H1 (cell line): ENCODE measurements around the gene MRPL52. TPM values are rescaled to one million over a fixed set of nuclear protein-coding genes. Genes with fewer than 3 reads are reported as not detected.

Experiments
- CTCF ChIA-PET: fragments of 300-600 bp; sonication (Branson Sonifier 250); formaldehyde crosslinking; loops from one replicate; lab custom pipeline; 2021; ENCODE audit not compliant: partially characterized antibody; lab: Charles Lee
- POLR2A ChIA-PET: fragments of 300-600 bp; sonication (Branson Sonifier 250); formaldehyde crosslinking; loops from one replicate; lab custom pipeline; 2021; ENCODE audit warnings: inconsistent platforms; ENCODE audit not compliant: partially characterized antibody; lab: Charles Lee
- DNase-seq, 2 experiments: peaks; one replicate each; pipeline versions ENCODE4 v3.0.0 to v3.0.0-alpha.2; 2010 to 2022; ENCODE audit warnings: low spot score in 2 of 2, low read depth in 1 of 2, mixed read lengths in 1 of 2
- FAIRE-seq: peaks from 2 replicates; lab custom pipeline; 2011; peaks lifted over from hg19 to GRCh38; lab: Jason Lieb, UNC
- H2AFZ ChIP-seq: 2 replicates; pipeline ENCODE4 v1.8.1; 2012; ENCODE audit warnings: low read length, inconsistent platforms
- H2AK5ac ChIP-seq: 2 replicates; pipeline ENCODE4 v1.6.1; 2013; ENCODE audit warnings: low read depth, low read length
- H2BK120ac ChIP-seq: replicated peaks from 2 replicates; pipeline ENCODE3; 2013; ENCODE audit warnings: low read depth, low read length, inconsistent platforms
- H2BK12ac ChIP-seq: 2 replicates; pipeline ENCODE4 v1.6.1; 2013; ENCODE audit warnings: low read depth, low read length
- H2BK15ac ChIP-seq: 2 replicates; pipeline ENCODE4 v1.6.1; 2013; ENCODE audit warnings: low read length
- H2BK20ac ChIP-seq: 2 replicates; pipeline ENCODE4 v1.6.1; 2013; ENCODE audit warnings: low read length
- H2BK5ac ChIP-seq: 2 replicates; pipeline ENCODE4 v1.6.1; 2013; ENCODE audit warnings: low read depth, low read length
- H3K14ac ChIP-seq: 2 replicates; pipeline ENCODE4 v1.6.1; 2013; ENCODE audit warnings: inconsistent platforms; ENCODE audit not compliant: insufficient read length
- H3K18ac ChIP-seq: 2 replicates; pipeline ENCODE4 v1.6.1; 2013; ENCODE audit warnings: low read length; ENCODE audit errors: extremely low read depth
- H3K23ac ChIP-seq: 2 replicates; pipeline ENCODE4 v1.6.1; 2013; ENCODE audit warnings: inconsistent platforms; ENCODE audit not compliant: insufficient read length
- H3K23me2 ChIP-seq: 2 replicates; pipeline ENCODE4 v1.6.1; 2013; ENCODE audit warnings: low read depth, low read length
- H3K27ac ChIP-seq: 2 replicates; pipeline ENCODE4 v1.6.1; 2011; ENCODE audit warnings: low read depth, low read length, inconsistent platforms
- H3K27me3 ChIP-seq, 4 experiments: replicated peaks in 1 of 4; 1 replicate in 1 of 4; 2 replicates in 3 of 4; pipeline versions ENCODE4 v1.6.1 to v1.8.1; 2011 to 2013; ENCODE audit warnings: low read length in 3 of 4, mild to moderate bottlenecking in 3 of 4, inconsistent platforms in 2 of 4, mixed read lengths in 2 of 4, moderate library complexity in 1 of 4; ENCODE audit not compliant: control insufficient read depth in 3 of 4, insufficient read depth in 3 of 4; ENCODE audit errors: extremely low read depth in 1 of 4
- H3K36me3 ChIP-seq, 4 experiments: 2 replicates each; pipeline versions ENCODE4 v1.6.1 to v1.8.1; 2011 to 2013; ENCODE audit warnings: mild to moderate bottlenecking in 4 of 4, low read length in 3 of 4, moderate library complexity in 2 of 4, control low read depth in 1 of 4, inconsistent platforms in 1 of 4; ENCODE audit not compliant: insufficient read depth in 4 of 4, control insufficient read depth in 2 of 4
- H3K4ac ChIP-seq: replicated peaks from 2 replicates; pipeline ENCODE3; 2013; ENCODE audit warnings: low read length, low read depth, mixed read lengths, inconsistent platforms; ENCODE audit not compliant: insufficient read length
- H3K4me1 ChIP-seq, 4 experiments: replicated peaks in 1 of 4; 1 replicate in 1 of 4; 2 replicates in 3 of 4; pipeline versions ENCODE4 v1.6.1 to v1.8.1; 2011 to 2013; ENCODE audit warnings: low read length in 3 of 4, inconsistent platforms in 2 of 4, mixed read lengths in 1 of 4; ENCODE audit not compliant: insufficient read depth in 4 of 4, control insufficient read depth in 3 of 4
- H3K4me2 ChIP-seq, 2 experiments: 2 replicates each; pipeline versions ENCODE4 v1.6.1 to v1.8.1; 2011 to 2013; ENCODE audit warnings: low read depth in 2 of 2, low read length in 2 of 2, control low read depth in 1 of 2, inconsistent platforms in 1 of 2, mild to moderate bottlenecking in 1 of 2; ENCODE audit not compliant: insufficient read depth in 1 of 2
- H3K4me3 ChIP-seq, 4 experiments: fragments of 200-600, 300-600 bp in 1 of 4; sonication (generic), shearing (Covaris generic), sonication (Bioruptor Twin) in 1 of 4; 2 replicates each; pipeline versions ENCODE4 v1.5.1 to v1.8.1; 2011 to 2016; ENCODE audit warnings: low read length in 4 of 4, low read depth in 3 of 4, control low read depth in 2 of 4, inconsistent platforms in 2 of 4, mild to moderate bottlenecking in 2 of 4, mixed read lengths in 1 of 4, moderate library complexity in 1 of 4; ENCODE audit not compliant: insufficient read depth in 2 of 4; ENCODE audit errors: extremely low read depth in 1 of 4
- H3K56ac ChIP-seq: replicated peaks from 2 replicates; pipeline ENCODE3; 2013; ENCODE audit warnings: low read depth, mild to moderate bottlenecking, mixed read lengths, low read length, inconsistent platforms; ENCODE audit not compliant: insufficient read length
- H3K79me1 ChIP-seq: 2 replicates; pipeline ENCODE4 v1.6.1; 2013; ENCODE audit warnings: low read depth, low read length, control low read depth
- H3K79me2 ChIP-seq, 2 experiments: 2 replicates each; pipeline versions ENCODE4 v1.6.1 to v1.8.1; 2012 to 2013; ENCODE audit warnings: low read length in 2 of 2, mild to moderate bottlenecking in 2 of 2, inconsistent platforms in 1 of 2; ENCODE audit not compliant: insufficient read depth in 2 of 2, control insufficient read depth in 1 of 2
- H3K9ac ChIP-seq, 4 experiments: replicated peaks in 1 of 4; 1 replicate in 1 of 4; 2 replicates in 3 of 4; pipeline versions ENCODE4 v1.6.1 to v1.8.1; 2011 to 2013; ENCODE audit warnings: low read depth in 3 of 4, low read length in 3 of 4, control low read depth in 2 of 4, mild to moderate bottlenecking in 2 of 4, moderate library complexity in 2 of 4, inconsistent platforms in 1 of 4; ENCODE audit errors: extremely low read depth in 1 of 4
- H3K9me3 ChIP-seq, 2 experiments: 2 replicates each; pipeline versions ENCODE4 v1.6.1 to v1.8.1; 2012 to 2013; ENCODE audit warnings: mild to moderate bottlenecking in 2 of 2, moderate library complexity in 2 of 2, control low read depth in 1 of 2, inconsistent platforms in 1 of 2, low read depth in 1 of 2, low read length in 1 of 2, mixed read lengths in 1 of 2; ENCODE audit not compliant: insufficient read depth in 2 of 2
- H4K20me1 ChIP-seq, 2 experiments: replicated peaks in 1 of 2; 2 replicates each; pipeline versions ENCODE3 to v1.8.1; 2011 to 2013; ENCODE audit warnings: inconsistent platforms in 2 of 2, low read length in 2 of 2, mild to moderate bottlenecking in 1 of 2; ENCODE audit not compliant: insufficient read depth in 2 of 2, control insufficient read depth in 1 of 2
- H4K5ac ChIP-seq: 2 replicates; pipeline ENCODE4 v1.6.1; 2013; ENCODE audit warnings: low read length, low read depth, mixed read lengths, inconsistent platforms; ENCODE audit not compliant: insufficient read length
- H4K8ac ChIP-seq: 2 replicates; pipeline ENCODE4 v1.8.0; 2013; ENCODE audit warnings: mild to moderate bottlenecking, moderate library complexity, low read length, inconsistent platforms; ENCODE audit not compliant: insufficient read depth; ENCODE audit errors: extremely low read depth
- H4K91ac ChIP-seq: replicated peaks from 2 replicates; pipeline ENCODE3; 2013; ENCODE audit warnings: low read length, mixed read lengths, inconsistent platforms; ENCODE audit not compliant: insufficient read length
- POLR2A ChIP-seq, 2 experiments: IDR thresholded peaks; 1 replicate in 1 of 2; 2 replicates in 1 of 2; pipeline ENCODE4 v1.6.1; 2011; ENCODE audit warnings: low read depth in 2 of 2, low read length in 2 of 2, mild to moderate bottlenecking in 2 of 2; ENCODE audit errors: control extremely low read depth in 1 of 2
- SIX5 ChIP-seq: IDR thresholded peaks from 2 replicates; pipeline ENCODE4 v1.6.1; 2011; ENCODE audit warnings: mild to moderate bottlenecking, low read depth, low read length
- WGBS, 2 experiments: shearing (Covaris generic) in 1 of 2; methylation state at CpG; one replicate each; pipeline versions ENCODE4 v1.1.6 to v1.1.7; 2013 to 2015; ENCODE audit warnings: low lambda C conversion rate in 2 of 2, mixed read lengths in 2 of 2, inconsistent platforms in 1 of 2, low coverage in 1 of 2, missing lambda C conversion rate in 1 of 2; ENCODE audit not compliant: insufficient replicate concordance in 2 of 2, insufficient coverage in 1 of 2, insufficient read length in 1 of 2; ENCODE audit errors: extremely low coverage in 1 of 2, missing lambda C conversion rate in 1 of 2; 5-methylcytosine and 5-hydroxymethylcytosine counted together
- polyA plus RNA-seq, 7 experiments: library from polyadenylated mRNA; depleted of rRNA in 3 of 7; stranded (reverse) in 5 of 7; unstranded in 2 of 7; fragments of >200 nt in 5 of 7; fragments of 200-250 nt in 2 of 7; gene quantifications; 1 replicate in 5 of 7; 2 replicates in 1 of 7; 4 replicates in 1 of 7; pipeline versions ENCODE4 v1.2.1 to v1.2.3, GENCODE V29; 2011 to 2013; ENCODE audit warnings: missing spikeins in 2 of 7, mixed read lengths in 2 of 7
- total RNA-seq: library from RNA; stranded (reverse); fragmentation: NEBNext Ultra II Directional; extraction: Animal tissue kit (Norgen Biotek cat#: 25700); gene quantifications from 2 replicates; pipeline ENCODE4 v1.2.1, GENCODE V29; 2021

MRPL52 gene
- total and polyA plus RNA-seq, 2 of the 8 experiments (the other 6 are each of a cell fraction or from before 2014, with no cell fraction given) = 70.5 to 176 TPM

- no peaks in the 10 kb centered on the region for H3K27me3 ChIP-seq
- H3K23me2 ChIP-seq = peaks cover 14% of the 10 kb centered on the region; the same call in 1 of the 2 replicates
- no peak overlapping the region for H2AFZ ChIP-seq
- FAIRE-seq (no peak), DNase-seq (no peak)
- peak overlapping the region; percentile 57 for H2BK120ac ChIP-seq
- H3K23ac ChIP-seq = no peak overlapping the region
- TF ChIP-seq SIX5 (no peak), POLR2A (IDR thresholded peaks at IDR 0.05; ENCODE audit: control extremely low read depth in 1 of 2, low read depth in 2 of 2, low read length in 2 of 2) (0 out of 3 replicates have a peak, but pooled peaks of 1 of the 2 experiments have one; percentile 30)
- peak overlapping the region in 1 of 4 experiments; percentile 94; a peak in 1 of 8 replicates for H3K4me3 ChIP-seq
- H3K79me1 ChIP-seq = peaks cover 8% of the 10 kb centered on the region
- POLR2A ChIA-PET = interaction anchor here (1.2 to 16.3 kb wide), 10 partner anchors 10 to 90 kb away, joined by 3 to 203 read pairs (median 14); partner anchors contain the start of genes MRPL52, OXA1L, PRMT5 and RBM23
- H2BK5ac ChIP-seq = peak overlapping the region; percentile 60; the same call in 1 of the 2 replicates
- H2BK12ac ChIP-seq = peak overlapping the region; percentile 77; the same call in 1 of the 2 replicates
- H2BK20ac ChIP-seq = no peak overlapping the region
- peaks cover 8 to 17% (median 14%) of the 10 kb centered on the region in 4 experiments for H3K4me1 ChIP-seq
- H3K4me2 ChIP-seq = peak overlapping the region; percentile 73 to 98; a peak in 2 of 4 replicates
- H3K4ac ChIP-seq = peak overlapping the region; percentile 57
- H3K9ac ChIP-seq = no peak overlapping the region
- H4K8ac ChIP-seq = no peak overlapping the region; the same call in none of the 2 replicates
- peak overlapping the region; percentile 56 for H3K18ac ChIP-seq
- no peak overlapping the region for H3K14ac ChIP-seq
- H3K27ac ChIP-seq = peak overlapping the region; percentile 22; the same call in 1 of the 2 replicates
- H3K79me2 ChIP-seq = peaks cover 0 to 25% of the 10 kb centered on the region in 2 experiments; a peak in 1 of 4 replicates
- H2BK15ac ChIP-seq = no peak overlapping the region
- no peak overlapping the region for H3K56ac ChIP-seq
- H4K5ac ChIP-seq = peak overlapping the region; percentile 55
- CTCF ChIA-PET = interaction anchor here (0.6 to 56.0 kb wide), 8 partner anchors 20 to 1179 kb away, joined by 3 to 1562 read pairs (median 8); partner anchors contain the start of genes LRP10, MMP14, MRPL52 and REM2
- H4K91ac ChIP-seq = peak overlapping the region; percentile 36
- peaks cover 5 to 32% (median 22%) of the 10 kb centered on the region in 4 experiments; a peak in 7 of 8 replicates for H3K36me3 ChIP-seq
- peak overlapping the region; percentile 40; the same call in 1 of the 2 replicates for H2AK5ac ChIP-seq
- no peaks in the 10 kb centered on the region for H4K20me1 ChIP-seq
- no peaks in the 10 kb centered on the region for H3K9me3 ChIP-seq
- 95% methylated on average over 6 of the region's 6 CpGs; no CpG with 5 or more reads in 1 of the 2 experiments for WGBS, 2 experiments
Observed at GRCh38 chr14:22839159-22839779, 9.6 kb downstream of the MRPL52 start.
